ENCODE measurements around the gene MRPL52. TPM values are rescaled to one million over a fixed set of nuclear protein-coding genes. Genes with fewer than 3 reads are reported as not detected.
A peak's percentile ranks its signal among the peaks of the same experiment; 100 is the strongest.
"Not testable (repeated sequence)": the region's sequence is repeated elsewhere in the genome, so short reads cannot be mapped to it uniquely, and the experiment has no call there.

Gene MRPL52
- total RNA-seq, 1 experiment from 2014 or later = 65.1 TPM

DNA sequence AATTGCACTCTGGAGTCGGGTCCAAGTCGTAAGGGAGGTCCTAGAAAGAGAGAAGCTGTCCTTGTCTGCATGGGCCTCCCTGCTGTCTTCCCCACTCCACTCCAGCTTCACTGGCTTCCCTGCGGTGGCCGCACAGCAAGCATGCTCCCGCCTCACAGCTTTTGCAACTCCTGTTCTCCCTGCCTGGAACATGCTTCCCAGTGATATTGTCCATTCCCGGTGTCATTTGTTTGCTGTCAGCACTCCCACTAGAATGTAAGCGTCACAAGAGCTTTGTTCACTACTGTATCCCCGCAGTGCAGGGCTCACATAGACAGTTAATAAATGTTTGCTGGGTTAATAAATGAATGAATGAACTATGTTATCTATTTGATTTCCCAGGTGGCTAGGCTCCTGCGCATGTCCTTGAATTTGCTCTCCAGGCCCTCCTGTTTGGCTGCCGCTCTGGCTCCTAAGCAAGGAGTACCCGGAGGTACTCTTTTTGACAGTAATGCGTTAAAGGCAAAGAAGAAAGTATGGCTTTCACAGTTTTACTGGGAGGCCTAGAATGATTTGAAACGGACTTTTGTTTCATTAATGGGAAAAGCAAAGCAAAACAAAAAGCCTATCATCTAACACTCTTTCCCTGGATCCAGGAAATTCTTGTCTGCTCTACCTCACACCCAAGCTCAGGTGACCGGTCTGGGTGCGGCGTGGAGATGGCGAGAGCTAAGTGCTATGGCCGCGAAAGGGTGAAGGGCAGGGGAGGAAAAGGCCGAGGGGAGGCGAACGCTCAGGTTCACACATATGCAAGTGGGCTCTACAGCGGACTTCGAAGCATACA, 8.3 kb upstream of the MRPL52 start:
- Histone ChIP-seq H3K4me3 (no peak overlapping the region), H3K9me3 (replicated peaks) (no peaks in the 10 kb centered on the region), H3K4me1 (peaks cover 45% of the 10 kb centered on the region), H3K36me3 (no peaks in the 10 kb centered on the region), H3K27me3 (no peaks in the 10 kb centered on the region), H3K27ac (peak overlapping the region; percentile 92)
- peak; percentile 85 to 86 for DNase-seq

- no peaks in the 10 kb centered on the region for H3K36me3 ChIP-seq
- no peaks in the 10 kb centered on the region for H3K9me3 ChIP-seq (replicated peaks)
- peaks cover 45% of the 10 kb centered on the region for H3K4me1 ChIP-seq
- no peak overlapping the region for H3K4me3 ChIP-seq
- no peaks in the 10 kb centered on the region for H3K27me3 ChIP-seq
- H3K27ac ChIP-seq = peak overlapping the region; percentile 92
- DNase-seq = no peak
Observed at GRCh38 chr14:22822016-22822570, 7.6 kb upstream of the MRPL52 start.

DNA sequence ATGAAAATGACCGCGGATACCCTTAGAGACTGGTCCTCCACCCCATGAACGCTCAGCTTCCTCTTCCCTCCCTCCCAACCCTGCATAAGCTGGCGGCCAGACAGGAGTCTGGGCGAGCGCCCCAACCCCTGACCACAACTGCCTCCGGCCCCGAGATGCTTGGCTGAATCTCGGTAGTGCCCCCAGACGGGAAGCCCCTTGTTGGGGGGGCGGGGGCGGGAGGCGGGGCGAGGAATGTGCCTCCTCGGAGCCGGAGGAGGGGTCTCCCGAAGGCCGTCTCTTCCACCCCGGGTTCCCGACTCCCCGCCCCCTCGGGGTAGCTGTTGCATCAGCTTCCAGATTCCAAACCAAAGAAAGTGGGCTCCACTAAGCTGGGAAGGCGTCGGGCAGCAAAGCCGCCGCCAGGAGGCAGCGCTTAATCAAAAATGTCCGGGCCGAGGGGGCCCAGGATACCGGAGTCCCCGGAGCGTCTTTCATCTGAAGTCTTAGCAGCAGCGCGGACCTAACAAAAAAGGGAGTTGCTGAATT, 7.1 kb upstream of the MRPL52 start:
- Histone ChIP-seq H3K36me3 (no peaks in the 10 kb centered on the region), H3K9me3 (replicated peaks) (no peaks in the 10 kb centered on the region), H3K4me3 (peak overlapping the region; percentile 33), H3K27ac (peak overlapping the region; percentile 92), H3K4me1 (peaks cover 45% of the 10 kb centered on the region), H3K27me3 (no peaks in the 10 kb centered on the region)
- peak; percentile 72 to 82 for DNase-seq

DNA sequence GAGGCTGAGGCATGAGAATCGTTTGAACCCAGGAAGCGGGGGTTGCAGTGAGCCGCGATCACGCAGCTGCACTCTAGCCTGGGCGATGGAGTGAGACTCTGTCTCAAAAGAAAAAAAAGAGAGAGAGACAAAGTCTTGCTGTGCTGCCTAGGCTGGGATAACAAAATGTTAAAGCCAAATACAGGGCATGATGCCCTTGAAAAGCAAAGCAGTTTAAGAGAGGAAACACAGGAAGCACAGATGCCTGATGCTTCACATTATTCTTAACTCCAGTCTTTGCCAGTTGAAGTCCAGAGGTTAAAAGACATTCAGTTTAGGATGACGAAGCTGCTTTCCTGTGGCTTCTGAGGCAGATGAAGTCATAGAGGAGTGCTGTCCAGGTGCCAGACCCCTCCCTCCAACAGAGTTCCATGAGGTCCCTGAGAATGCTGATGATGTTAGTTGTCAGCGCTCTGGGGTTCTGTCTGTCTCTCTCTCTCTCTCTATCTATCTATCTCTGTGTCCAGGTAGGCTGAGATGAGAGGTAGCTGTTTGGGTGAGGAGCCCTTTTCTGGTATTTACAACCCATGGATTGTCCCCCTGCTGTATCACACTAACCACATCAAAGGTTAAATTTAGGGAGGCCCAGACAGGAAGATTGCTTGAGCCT, 4.9 kb upstream of the MRPL52 start:
- H3K27ac ChIP-seq = peak overlapping the region; percentile 71
- DNase-seq = peak; percentile 78 to 81
- H3K4me3 ChIP-seq = no peak overlapping the region

GRCh38 chr14:22829076-22829660, 519 bp upstream of the MRPL52 start:
- H3K36me3 ChIP-seq = peaks cover 13% of the 10 kb centered on the region
- H3K9me3 ChIP-seq (replicated peaks); H3K4me1 ChIP-seq; DNase-seq; H3K27me3 ChIP-seq: not testable (repeated sequence)
- H3K4me3 ChIP-seq = peak overlapping the region; percentile 87
- H3K27ac ChIP-seq = peak overlapping the region; percentile 68

More for the DNA sequence above, 4.9 kb upstream of the MRPL52 start:
- H3K9me3 ChIP-seq (replicated peaks) = no peaks in the 10 kb centered on the region
- no peaks in the 10 kb centered on the region for H3K27me3 ChIP-seq
- H3K36me3 ChIP-seq = no peaks in the 10 kb centered on the region
- peaks cover 35% of the 10 kb centered on the region for H3K4me1 ChIP-seq

GRCh38 chr14:22830443-22831010, 840 bp downstream of the MRPL52 start:
- Histone ChIP-seq H3K9me3 (replicated peaks) (no peaks in the 10 kb centered on the region), H3K27me3 (no peaks in the 10 kb centered on the region), H3K4me3 (peak overlapping the region; percentile 87), H3K4me1 (no peaks in the 10 kb centered on the region), H3K27ac (peak overlapping the region; percentile 68), H3K36me3 (peaks cover 16% of the 10 kb centered on the region)
- no peak for DNase-seq

- Histone ChIP-seq H3K4me1 (peaks cover 14% of the 10 kb centered on the region), H3K27ac (no peak overlapping the region), H3K4me3 (no peak overlapping the region), H3K9me3 (replicated peaks) (no peaks in the 10 kb centered on the region), H3K36me3 (peaks cover 19% of the 10 kb centered on the region), H3K27me3 (no peaks in the 10 kb centered on the region)
- no peak for DNase-seq
Observed at GRCh38 chr14:22835505-22835904, 5.8 kb downstream of the MRPL52 start.

DNA sequence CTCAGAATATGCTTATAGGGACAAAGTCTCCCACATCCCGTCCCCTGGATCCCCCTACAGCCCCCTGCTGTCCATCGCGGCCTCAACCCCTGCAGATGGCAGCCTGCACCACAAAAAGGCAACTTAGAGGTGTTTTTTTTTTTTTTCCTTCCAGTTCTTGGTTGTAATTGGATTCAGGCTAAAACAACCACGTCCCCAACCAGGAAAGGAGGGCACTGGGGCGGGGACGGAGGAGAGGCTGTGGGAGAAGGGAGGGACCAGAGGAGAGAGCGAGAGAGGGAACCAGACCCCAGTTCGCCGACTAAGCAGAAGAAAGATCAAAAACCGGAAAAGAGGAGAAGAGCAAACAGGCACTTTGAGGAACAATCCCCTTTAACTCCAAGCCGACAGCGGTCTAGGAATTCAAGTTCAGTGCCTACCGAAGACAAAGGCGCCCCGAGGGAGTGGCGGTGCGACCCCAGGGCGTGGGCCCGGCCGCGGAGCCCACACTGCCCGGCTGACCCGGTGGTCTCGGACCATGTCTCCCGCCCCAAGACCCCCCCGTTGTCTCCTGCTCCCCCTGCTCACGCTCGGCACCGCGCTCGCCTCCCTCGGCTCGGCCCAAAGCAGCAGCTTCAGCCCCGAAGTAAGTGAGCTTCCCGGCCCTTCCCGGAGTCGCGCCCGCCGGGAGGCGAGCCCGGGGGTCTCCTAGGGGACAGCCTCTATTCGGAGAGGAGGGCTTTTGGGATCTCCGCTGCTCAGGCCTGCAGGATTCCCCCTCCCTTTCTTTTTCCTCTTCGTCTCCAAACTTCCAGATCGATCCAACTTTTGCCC, 6.8 kb downstream of the MRPL52 start, which contains the start of gene MMP14:
MMP14 (plus strand) TSS at position 285 of the 813 bp plus-strand sequence; CDS start at position 518, 233 bp downstream.
- H3K36me3 ChIP-seq = peaks cover 16% of the 10 kb centered on the region
- H3K4me3 ChIP-seq = peak within 1 kb of the TSS; percentile 95
- DNase-seq = peak; percentile 87 to 89

GRCh38 chr14:22837114-22837749, 7.5 kb downstream of the MRPL52 start:
- Histone ChIP-seq H3K4me1 (peaks cover 14% of the 10 kb centered on the region), H3K27me3 (no peaks in the 10 kb centered on the region), H3K4me3 (peak overlapping the region; percentile 95), H3K9me3 (replicated peaks) (no peaks in the 10 kb centered on the region), H3K36me3 (peaks cover 22% of the 10 kb centered on the region), H3K27ac (peak overlapping the region; percentile 85)
- peak in 1 of 2 experiments; percentile 63 for DNase-seq

More for the DNA sequence above, 6.8 kb downstream of the MRPL52 start, which contains the start of gene MMP14:
- Histone ChIP-seq H3K4me1 (peaks cover 14% of the 10 kb centered on the region), H3K27me3 (no peaks in the 10 kb centered on the region), H3K27ac (peak within 1 kb of the TSS; percentile 85), H3K9me3 (replicated peaks) (no peaks in the 10 kb centered on the region)

DNA sequence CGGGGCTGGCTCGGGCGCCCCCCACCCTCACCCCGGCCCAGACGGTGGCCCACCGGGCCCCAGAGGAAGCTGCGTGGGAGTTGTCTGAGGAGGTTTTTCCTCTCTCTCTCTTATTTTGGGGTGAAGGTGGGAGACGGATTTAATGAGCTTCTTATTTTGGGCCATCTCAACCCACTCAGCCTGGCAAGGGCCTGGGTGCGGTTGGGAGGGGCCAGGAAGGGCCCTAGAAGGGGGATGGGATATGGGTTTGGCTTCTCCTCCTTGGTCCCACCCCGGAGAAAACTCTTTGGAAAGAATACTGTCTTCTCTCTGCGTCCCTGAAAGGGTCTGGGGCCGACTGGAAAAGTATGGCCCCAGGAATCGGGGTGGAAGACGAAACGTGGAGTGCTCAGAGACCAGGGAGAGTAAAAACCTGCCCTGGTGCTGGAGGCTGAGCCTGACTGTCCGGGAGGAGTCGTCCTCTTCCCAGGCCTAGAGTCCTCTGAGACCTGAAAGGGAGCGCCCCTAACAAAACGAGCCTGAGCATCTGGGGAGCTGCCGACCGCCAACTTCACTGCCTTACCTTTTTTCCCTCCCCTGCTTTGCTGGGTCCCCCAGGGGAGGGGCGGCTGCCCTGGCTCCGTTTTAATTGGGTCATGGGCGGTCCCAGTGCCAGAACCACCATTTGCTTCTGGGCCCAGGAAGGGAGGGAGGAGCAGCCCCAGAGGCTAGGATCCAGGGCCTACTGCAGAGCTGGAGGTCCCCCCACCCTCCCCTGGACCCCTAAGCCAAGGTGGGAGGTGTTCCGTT, 8.3 kb downstream of the MRPL52 start:
- H3K4me3 ChIP-seq = peak overlapping the region; percentile 95
- no peaks in the 10 kb centered on the region for H3K9me3 ChIP-seq (replicated peaks)
- peak overlapping the region; percentile 85 for H3K27ac ChIP-seq
- H3K27me3 ChIP-seq = no peaks in the 10 kb centered on the region
- DNase-seq = peak in 1 of 2 experiments; percentile 54
- H3K4me1 ChIP-seq = peaks cover 14% of the 10 kb centered on the region
- peaks cover 30% of the 10 kb centered on the region for H3K36me3 ChIP-seq

DNA sequence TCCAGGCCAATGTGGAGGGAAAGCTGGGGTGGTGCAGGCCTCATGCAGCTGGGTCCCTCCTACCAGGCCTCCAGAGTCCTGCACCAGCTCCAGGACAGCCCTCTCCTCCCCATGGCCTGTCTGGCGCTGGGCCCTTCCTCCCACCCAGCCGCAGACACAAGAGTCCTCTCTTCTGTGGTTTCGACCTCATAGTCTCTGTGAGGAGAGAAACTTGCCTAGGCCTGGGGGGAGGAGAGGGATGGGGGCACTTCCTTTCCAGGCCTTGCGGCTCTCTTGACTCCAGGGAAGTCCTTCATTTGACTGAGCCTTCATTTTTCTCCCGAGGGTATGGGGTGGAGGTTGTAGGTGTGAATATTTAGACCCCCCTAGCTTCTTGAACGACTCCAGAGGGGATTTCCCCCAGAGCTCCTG, 8.9 kb downstream of the MRPL52 start:
- Histone ChIP-seq H3K9me3 (replicated peaks) (no peaks in the 10 kb centered on the region), H3K36me3 (peaks cover 31% of the 10 kb centered on the region), H3K27ac (peak overlapping the region; percentile 85; the same call in 1 of the 2 replicates), H3K4me3 (peak overlapping the region; percentile 95), H3K27me3 (no peaks in the 10 kb centered on the region), H3K4me1 (peaks cover 14% of the 10 kb centered on the region)
- peak in 1 of 2 experiments; percentile 42 for DNase-seq

DNA sequence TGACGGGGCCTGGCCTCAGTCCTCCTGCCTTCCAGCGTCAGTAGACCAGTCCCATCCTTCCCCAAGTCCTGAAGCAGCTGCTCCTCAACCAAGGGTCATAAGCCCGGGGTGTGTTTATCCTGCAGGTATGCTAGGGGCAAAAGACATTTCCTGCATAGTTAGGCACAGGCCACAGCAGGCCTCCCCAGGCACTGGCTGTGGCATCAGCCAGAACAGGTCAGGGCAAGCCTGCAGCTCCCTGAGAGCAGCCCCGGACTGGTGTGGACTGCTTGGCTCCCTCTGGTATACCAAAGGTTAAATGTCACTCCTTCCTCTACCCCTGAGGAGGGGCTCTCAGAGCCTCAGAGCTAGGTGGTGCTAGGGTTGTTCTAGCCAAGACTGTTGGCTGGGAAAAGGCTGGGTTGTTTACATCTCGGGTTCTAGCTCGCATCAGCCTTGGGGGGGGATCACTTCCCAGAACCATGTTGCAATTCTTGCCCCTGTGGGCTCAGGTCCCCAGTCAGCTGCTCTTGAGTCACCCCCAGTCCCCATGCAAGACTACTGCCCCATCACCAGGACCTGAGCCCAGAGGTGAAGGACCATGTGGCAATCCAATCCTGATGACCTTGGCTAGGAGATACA, 9.6 kb downstream of the MRPL52 start:
- H3K4me1 ChIP-seq = peaks cover 14% of the 10 kb centered on the region
- no peak overlapping the region for H3K4me3 ChIP-seq
- no peaks in the 10 kb centered on the region for H3K27me3 ChIP-seq
- no peak overlapping the region for H3K27ac ChIP-seq
- DNase-seq = no peak
- H3K36me3 ChIP-seq = peaks cover 31% of the 10 kb centered on the region
- no peaks in the 10 kb centered on the region for H3K9me3 ChIP-seq (replicated peaks)

All from SJCRH30 (cell line).